Measurements from ENCODE around the gene OR6B3. TPM values are rescaled to one million over a fixed set of nuclear protein-coding genes. Genes with fewer than 3 reads are reported as not detected.

Gene OR6B3
- not detected in 2 replicates for total RNA-seq (2014; rRNA removed; shearing (Covaris generic); ENCODE audit: low replicate concordance)

- in situ Hi-C loops (cut with HindIII; ENCODE audit: low pct_unique_long_range_greater_than_20kb, low sequenced_read_pairs) = no loop called here
- DNase-seq (ENCODE audit: low read depth) = no peak
Measured at GRCh38 chr2:240053173-240054155, at the start of gene OR6B3. TSS of gene OR6B3 (minus strand) at chr2:240053521.

- no peak for DNase-seq (ENCODE audit: low read depth)
Measured at GRCh38 chr2:240098349-240098748, 45.0 kb upstream of the OR6B3 start.

GRCh38 chr2:240095556-240096523 lies 42.5 kb upstream of the OR6B3 start:
- no peak for DNase-seq (ENCODE audit: low read depth)
- in situ Hi-C loops (cut with HindIII; ENCODE audit: low pct_unique_long_range_greater_than_20kb, low sequenced_read_pairs) = no loop called here

More at GRCh38 chr2:240098349-240098748, 45.0 kb upstream of the OR6B3 start:
- in situ Hi-C loops (cut with HindIII; ENCODE audit: low pct_unique_long_range_greater_than_20kb, low sequenced_read_pairs) = no loop called here

- in situ Hi-C loops (cut with HindIII; ENCODE audit: low pct_unique_long_range_greater_than_20kb, low sequenced_read_pairs) = no loop called here
- DNase-seq (ENCODE audit: low read depth) = no peak
Measured at GRCh38 chr2:240089306-240089705, 36.0 kb upstream of the OR6B3 start.

- in situ Hi-C loops (cut with HindIII; ENCODE audit: low pct_unique_long_range_greater_than_20kb, low sequenced_read_pairs) = no loop called here
- DNase-seq (ENCODE audit: low read depth) = no peak
Measured at GRCh38 chr2:240086563-240086962, 33.2 kb upstream of the OR6B3 start.

- in situ Hi-C loops (cut with HindIII; ENCODE audit: low pct_unique_long_range_greater_than_20kb, low sequenced_read_pairs) = no loop called here
- no peak for DNase-seq (ENCODE audit: low read depth)
Measured at GRCh38 chr2:240078631-240079030, 25.3 kb upstream of the OR6B3 start.

- in situ Hi-C loops (cut with HindIII; ENCODE audit: low pct_unique_long_range_greater_than_20kb, low sequenced_read_pairs) = no loop called here
- DNase-seq (ENCODE audit: low read depth) = no peak
Measured at GRCh38 chr2:240077442-240077841, 24.1 kb upstream of the OR6B3 start.

- in situ Hi-C loops (cut with HindIII; ENCODE audit: low pct_unique_long_range_greater_than_20kb, low sequenced_read_pairs) = no loop called here
- DNase-seq (ENCODE audit: low read depth) = no peak
Measured at GRCh38 chr2:240074545-240074944, 21.2 kb upstream of the OR6B3 start.

- in situ Hi-C loops (cut with HindIII; ENCODE audit: low pct_unique_long_range_greater_than_20kb, low sequenced_read_pairs) = no loop called here
- DNase-seq (ENCODE audit: low read depth) = no peak
Measured at GRCh38 chr2:240070907-240071306, 17.6 kb upstream of the OR6B3 start.

- in situ Hi-C loops (cut with HindIII; ENCODE audit: low pct_unique_long_range_greater_than_20kb, low sequenced_read_pairs) = no loop called here
- DNase-seq (ENCODE audit: low read depth) = no peak
Measured at GRCh38 chr2:240069829-240070228, 16.5 kb upstream of the OR6B3 start.

GRCh38 chr2:240068193-240068592 lies 14.9 kb upstream of the OR6B3 start:
- in situ Hi-C loops (cut with HindIII; ENCODE audit: low pct_unique_long_range_greater_than_20kb, low sequenced_read_pairs) = no loop called here

GRCh38 chr2:240066489-240066888 lies 13.2 kb upstream of the OR6B3 start:
- in situ Hi-C loops (cut with HindIII; ENCODE audit: low pct_unique_long_range_greater_than_20kb, low sequenced_read_pairs) = no loop called here
- DNase-seq (ENCODE audit: low read depth) = no peak

More at GRCh38 chr2:240068193-240068592, 14.9 kb upstream of the OR6B3 start:
- no peak for DNase-seq (ENCODE audit: low read depth)

GRCh38 chr2:240064898-240065297 lies 11.6 kb upstream of the OR6B3 start:
- DNase-seq (ENCODE audit: low read depth) = no peak
- in situ Hi-C loops (cut with HindIII; ENCODE audit: low pct_unique_long_range_greater_than_20kb, low sequenced_read_pairs) = no loop called here

GRCh38 chr2:240060977-240061591 lies 7.8 kb upstream of the OR6B3 start:
- in situ Hi-C loops (cut with HindIII; ENCODE audit: low pct_unique_long_range_greater_than_20kb, low sequenced_read_pairs) = no loop called here
- DNase-seq (ENCODE audit: low read depth) = no peak

- no peak for DNase-seq (ENCODE audit: low read depth)
- in situ Hi-C loops (cut with HindIII; ENCODE audit: low pct_unique_long_range_greater_than_20kb, low sequenced_read_pairs) = no loop called here
Measured at GRCh38 chr2:240056678-240057077, 3.4 kb upstream of the OR6B3 start.

- in situ Hi-C loops (cut with HindIII; ENCODE audit: low pct_unique_long_range_greater_than_20kb, low sequenced_read_pairs) = no loop called here
- no peak for DNase-seq (ENCODE audit: low read depth)
Measured at GRCh38 chr2:240055177-240055917, 2.0 kb upstream of the OR6B3 start.

GRCh38 chr2:240052524-240052923 lies 797 bp downstream of the OR6B3 start:
- DNase-seq (ENCODE audit: low read depth) = no peak
- in situ Hi-C loops (cut with HindIII; ENCODE audit: low pct_unique_long_range_greater_than_20kb, low sequenced_read_pairs) = no loop called here

GRCh38 chr2:240051697-240052096 lies 1.6 kb downstream of the OR6B3 start:
- in situ Hi-C loops (cut with HindIII; ENCODE audit: low pct_unique_long_range_greater_than_20kb, low sequenced_read_pairs) = no loop called here
- DNase-seq (ENCODE audit: low read depth) = no peak
